ENCODE measurements around the gene GPHN.
A peak's percentile ranks its signal among the peaks of the same experiment; 100 is the strongest.

GPHN gene

DNA sequence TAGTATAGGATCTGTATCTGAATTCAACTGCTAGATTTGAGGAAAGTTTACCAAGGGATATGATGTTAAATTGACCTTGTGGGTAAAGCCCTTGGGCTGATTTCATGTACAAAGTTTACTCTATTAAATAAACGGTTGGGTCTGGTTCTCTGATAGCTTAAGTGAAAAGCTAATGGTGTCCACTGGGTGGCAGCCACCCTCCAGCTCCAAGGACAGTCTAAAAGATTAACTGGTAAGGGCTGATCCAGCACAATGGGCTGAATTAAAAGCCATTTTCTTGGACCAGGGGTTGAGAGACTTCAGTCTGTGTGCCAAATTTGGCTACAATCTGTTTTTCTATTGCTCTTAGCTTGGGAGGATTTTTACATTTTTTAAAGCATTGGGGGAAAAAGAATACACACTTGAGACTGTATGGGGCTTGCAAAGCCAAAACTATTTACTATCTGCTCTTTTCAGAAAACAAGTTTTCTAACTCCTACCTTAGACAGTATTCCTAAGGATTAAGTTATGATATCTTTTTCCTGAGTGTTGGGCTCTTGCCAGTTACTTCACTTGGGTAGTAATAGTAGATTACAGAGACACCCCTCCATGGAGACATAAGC is 116.5 kb downstream of the GPHN start:
- H3K27me3 ChIP-seq, result no peaks in the 10 kb centered on the region
- no peaks in the 10 kb centered on the region for H3K9me3 ChIP-seq
- intact Hi-C loops (cut with DNase I; ENCODE audit: low total_unique reads), result no loop called here
- no peak overlapping the region for H3K27ac ChIP-seq
- TF ChIP-seq, protein P1, sequence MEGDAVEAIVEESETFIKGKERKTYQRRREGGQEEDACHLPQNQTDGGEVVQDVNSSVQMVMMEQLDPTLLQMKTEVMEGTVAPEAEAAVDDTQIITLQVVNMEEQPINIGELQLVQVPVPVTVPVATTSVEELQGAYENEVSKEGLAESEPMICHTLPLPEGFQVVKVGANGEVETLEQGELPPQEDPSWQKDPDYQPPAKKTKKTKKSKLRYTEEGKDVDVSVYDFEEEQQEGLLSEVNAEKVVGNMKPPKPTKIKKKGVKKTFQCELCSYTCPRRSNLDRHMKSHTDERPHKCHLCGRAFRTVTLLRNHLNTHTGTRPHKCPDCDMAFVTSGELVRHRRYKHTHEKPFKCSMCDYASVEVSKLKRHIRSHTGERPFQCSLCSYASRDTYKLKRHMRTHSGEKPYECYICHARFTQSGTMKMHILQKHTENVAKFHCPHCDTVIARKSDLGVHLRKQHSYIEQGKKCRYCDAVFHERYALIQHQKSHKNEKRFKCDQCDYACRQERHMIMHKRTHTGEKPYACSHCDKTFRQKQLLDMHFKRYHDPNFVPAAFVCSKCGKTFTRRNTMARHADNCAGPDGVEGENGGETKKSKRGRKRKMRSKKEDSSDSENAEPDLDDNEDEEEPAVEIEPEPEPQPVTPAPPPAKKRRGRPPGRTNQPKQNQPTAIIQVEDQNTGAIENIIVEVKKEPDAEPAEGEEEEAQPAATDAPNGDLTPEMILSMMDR (IDR thresholded peaks at IDR 0.05), result peak in 1 of 2 experiments; percentile 50
- peaks cover 0 to 9% (median 0%) of the 10 kb centered on the region in 4 donors for H3K4me1 ChIP-seq
- no peak overlapping the region for H3K4me3 ChIP-seq
- no peaks in the 10 kb centered on the region for H3K36me3 ChIP-seq
- peak in 1 of 2 donors; percentile 39 for DNase-seq

- H3K4me1 ChIP-seq, result peaks cover 0 to 9% (median 0%) of the 10 kb centered on the region in 4 donors
- TF ChIP-seq, protein P1 (IDR thresholded peaks at IDR 0.05), result no peak
- no peaks in the 10 kb centered on the region for H3K27me3 ChIP-seq
- no peak overlapping the region for H3K27ac ChIP-seq
- no peak for DNase-seq
- no peak overlapping the region for H3K4me3 ChIP-seq
- no peaks in the 10 kb centered on the region for H3K9me3 ChIP-seq
- H3K36me3 ChIP-seq, result no peaks in the 10 kb centered on the region
- intact Hi-C loops (cut with DNase I; ENCODE audit: low total_unique reads), result no loop called here
Measured at GRCh38 chr14:66628636-66629035, 120.7 kb downstream of the GPHN start.

DNA sequence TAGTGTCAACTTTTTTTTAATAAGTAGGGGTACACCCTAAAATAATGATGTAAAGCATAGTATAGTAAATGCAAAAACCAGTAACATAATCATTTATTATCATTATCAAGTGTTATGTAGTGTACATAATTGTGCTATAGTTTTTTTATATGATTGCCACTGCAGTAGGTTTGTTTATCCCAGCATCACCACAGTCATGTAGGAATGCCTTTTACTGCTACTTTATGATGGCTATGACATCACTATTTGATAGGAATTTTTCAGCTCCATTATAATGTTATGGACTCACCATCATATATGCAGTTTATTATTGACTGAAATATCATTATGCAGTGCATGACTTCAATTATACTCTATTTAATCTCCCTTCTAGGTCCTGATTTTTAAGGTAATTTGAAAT is 121.6 kb downstream of the GPHN start:
- intact Hi-C loops (cut with DNase I; ENCODE audit: low total_unique reads), result no loop called here
- H3K27me3 ChIP-seq, result no peaks in the 10 kb centered on the region
- no peak overlapping the region for H3K4me3 ChIP-seq
- TF ChIP-seq, protein P1 (IDR thresholded peaks at IDR 0.05), result no peak
- H3K27ac ChIP-seq, result no peak overlapping the region
- no peak for DNase-seq
- H3K36me3 ChIP-seq, result no peaks in the 10 kb centered on the region
- peaks cover 0 to 2% (median 0%) of the 10 kb centered on the region in 4 donors for H3K4me1 ChIP-seq
- no peaks in the 10 kb centered on the region for H3K9me3 ChIP-seq

DNA sequence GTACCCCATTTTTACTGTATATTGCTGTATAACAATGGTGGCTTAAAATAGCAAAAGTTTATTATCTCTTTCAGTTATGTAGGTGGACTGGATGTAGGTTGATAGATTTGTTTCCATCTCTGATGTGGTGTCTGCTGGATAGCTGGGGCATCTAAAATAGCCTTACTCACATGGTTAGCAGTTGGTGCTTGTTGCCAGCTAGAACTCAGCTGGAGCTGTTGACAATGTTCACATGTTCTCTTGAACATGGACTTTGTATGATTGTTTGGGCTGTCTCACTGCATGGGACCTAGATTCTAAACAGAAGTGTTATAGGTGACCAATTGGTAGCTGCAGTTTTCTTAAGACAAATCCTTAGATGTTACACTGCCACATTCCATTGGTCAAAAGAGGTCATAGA is 126.9 kb downstream of the GPHN start:
- Histone ChIP-seq H3K27me3 (no peaks in the 10 kb centered on the region), H3K9me3 (no peaks in the 10 kb centered on the region), H3K27ac (no peak overlapping the region), H3K4me1 (no peaks in the 10 kb centered on the region), H3K4me3 (no peak overlapping the region), H3K36me3 (no peaks in the 10 kb centered on the region)
- no peak for DNase-seq
- TF ChIP-seq, protein P1 (IDR thresholded peaks at IDR 0.05), result no peak
- intact Hi-C loops (cut with DNase I; ENCODE audit: low total_unique reads), result no loop called here

GRCh38 chr14:66635435-66635834 is 127.5 kb downstream of the GPHN start:
- Histone ChIP-seq H3K4me1 (no peaks in the 10 kb centered on the region), H3K36me3 (no peaks in the 10 kb centered on the region), H3K4me3 (no peak overlapping the region), H3K27ac (no peak overlapping the region), H3K9me3 (no peaks in the 10 kb centered on the region), H3K27me3 (no peaks in the 10 kb centered on the region)
- intact Hi-C loops (cut with DNase I; ENCODE audit: low total_unique reads), result no loop called here
- DNase-seq, result no peak
- TF ChIP-seq, protein P1 (IDR thresholded peaks at IDR 0.05), result no peak

DNA sequence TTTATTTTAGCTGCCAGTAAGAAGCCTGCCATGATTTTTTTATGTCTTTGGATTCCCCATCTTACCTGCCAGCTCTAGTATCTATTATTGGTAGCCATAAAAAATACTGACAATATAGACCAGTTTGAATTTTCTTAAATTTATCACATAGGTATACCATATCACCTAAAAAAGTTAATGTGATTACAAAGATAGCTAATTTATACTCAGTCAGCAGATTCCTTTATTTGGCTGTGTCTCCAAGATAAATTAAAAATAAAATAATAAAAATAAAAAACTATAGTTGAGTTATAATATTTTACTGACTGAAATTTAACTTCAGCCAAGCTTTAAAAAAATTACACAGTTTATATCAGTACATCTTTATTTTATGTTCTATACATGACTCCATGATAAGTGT is 128.3 kb downstream of the GPHN start:
- no peak for DNase-seq
- no peak overlapping the region for H3K4me3 ChIP-seq
- H3K9me3 ChIP-seq, result no peaks in the 10 kb centered on the region
- no peaks in the 10 kb centered on the region for H3K27me3 ChIP-seq
- H3K27ac ChIP-seq, result no peak overlapping the region
- TF ChIP-seq, protein P1 (IDR thresholded peaks at IDR 0.05), result no peak
- H3K4me1 ChIP-seq, result no peaks in the 10 kb centered on the region
- intact Hi-C loops (cut with DNase I; ENCODE audit: low total_unique reads), result no loop called here
- H3K36me3 ChIP-seq, result no peaks in the 10 kb centered on the region
